Measurements from ENCODE around the gene SMIM12.

DNA sequence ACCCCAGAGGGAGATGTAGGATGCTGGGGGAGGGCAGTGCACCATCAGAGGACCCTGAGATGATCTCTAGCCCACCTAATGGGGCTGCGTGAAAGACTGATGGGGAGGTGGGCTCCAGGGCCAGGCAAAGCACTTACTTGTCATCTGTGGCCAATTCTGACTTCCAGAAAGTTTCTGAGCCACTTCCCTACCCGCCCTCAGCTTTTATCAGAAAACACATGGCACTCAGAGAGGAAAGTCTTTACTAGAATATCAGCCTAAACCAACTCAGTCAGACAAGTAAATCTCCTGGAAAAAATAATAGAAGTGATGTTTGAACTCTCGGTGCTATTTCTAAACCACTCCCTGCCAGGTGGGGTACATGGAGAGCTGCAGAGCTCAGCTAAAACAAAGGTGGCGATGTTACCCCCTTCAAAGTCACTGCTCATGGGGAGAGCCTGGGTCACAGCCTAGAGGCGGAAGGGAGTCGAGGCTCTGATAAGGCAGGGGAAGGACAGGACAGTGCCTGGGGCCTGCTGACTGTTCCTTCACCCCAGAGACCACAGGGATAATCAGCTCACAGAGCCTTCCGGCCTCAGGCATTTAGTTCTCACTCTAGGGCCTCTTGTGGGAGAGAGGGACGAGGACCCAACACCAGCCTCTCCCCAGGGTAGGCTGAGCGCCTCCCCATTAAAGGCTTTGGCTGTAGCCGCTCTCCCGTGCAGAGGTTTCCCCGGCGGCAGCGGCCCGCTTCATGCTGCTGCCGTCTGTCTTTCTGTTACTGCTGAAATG is 14.2 kb downstream of the SMIM12 start:
- TF ChIP-seq RFX5 (IDR thresholded peaks at IDR 0.05) (no peak), NPAS2 (CRISPR knock-in tag; IDR thresholded peaks at IDR 0.05; ENCODE audit: borderline replicate concordance) (no peak)
